Upper lobe of left lung (tissue), 4 donors: ENCODE results near the gene MDM2.

Experiments
- POLR2A ChIP-seq, 4 donors: fragments of 450-650 bp; IDR thresholded peaks; one replicate each; pipeline ENCODE4 v1.5.1; 2016 to 2017; ENCODE audit warnings: antibody characterized with exemption in 4 of 4, mild to moderate bottlenecking in 2 of 4
- POLR2AphosphoS5 ChIP-seq, 2 donors: sonication (generic); formaldehyde crosslinking; IDR thresholded peaks; one replicate each; pipeline ENCODE4 v1.5.1; 2017; ENCODE audit warnings: antibody characterized with exemption in 2 of 2
- TF ChIP-seq, protein P1 (sequence below), 6 experiments: fragments of 450-650 bp in 4 of 6; fragments of 200-600 bp in 2 of 6; sonication (generic) in 2 of 6; IDR thresholded peaks; one replicate each; pipeline ENCODE4 v1.5.1; 2016 to 2019; ENCODE audit warnings: antibody characterized with exemption in 6 of 6

DNA sequence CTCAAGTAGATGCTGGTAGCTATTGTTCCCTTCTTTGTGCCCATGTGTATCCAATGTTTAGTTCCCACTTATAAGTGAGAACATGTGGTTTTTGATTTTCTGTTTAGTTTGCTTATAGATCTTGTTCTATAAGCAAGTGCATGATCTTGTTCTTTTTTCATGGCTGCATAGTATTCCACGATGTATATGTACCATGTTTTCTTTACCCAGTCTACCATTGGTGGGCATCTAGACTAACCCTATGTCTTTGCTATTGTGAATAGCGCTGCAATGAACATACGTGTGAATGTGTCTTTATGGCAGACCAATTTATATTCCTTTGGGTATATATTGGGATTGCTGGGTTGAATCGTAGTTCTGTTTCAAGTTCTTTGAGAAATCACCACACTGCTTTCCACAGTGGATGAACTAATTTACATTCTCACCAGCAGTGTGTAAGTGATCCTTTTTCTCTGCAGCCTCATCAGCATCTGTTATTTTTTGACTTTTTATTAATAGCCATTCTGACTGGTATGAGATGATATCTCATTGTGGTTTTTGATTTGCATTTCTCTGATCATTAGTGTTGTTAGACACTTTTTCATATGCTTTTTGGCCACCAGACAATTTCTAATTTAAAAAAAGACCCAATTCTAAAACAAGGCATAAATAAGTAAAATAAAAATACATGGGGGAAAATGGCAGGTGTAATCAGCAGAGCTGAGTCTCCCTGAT, 74.4 kb downstream of the MDM2 start:
- TF ChIP-seq, protein P1, sequence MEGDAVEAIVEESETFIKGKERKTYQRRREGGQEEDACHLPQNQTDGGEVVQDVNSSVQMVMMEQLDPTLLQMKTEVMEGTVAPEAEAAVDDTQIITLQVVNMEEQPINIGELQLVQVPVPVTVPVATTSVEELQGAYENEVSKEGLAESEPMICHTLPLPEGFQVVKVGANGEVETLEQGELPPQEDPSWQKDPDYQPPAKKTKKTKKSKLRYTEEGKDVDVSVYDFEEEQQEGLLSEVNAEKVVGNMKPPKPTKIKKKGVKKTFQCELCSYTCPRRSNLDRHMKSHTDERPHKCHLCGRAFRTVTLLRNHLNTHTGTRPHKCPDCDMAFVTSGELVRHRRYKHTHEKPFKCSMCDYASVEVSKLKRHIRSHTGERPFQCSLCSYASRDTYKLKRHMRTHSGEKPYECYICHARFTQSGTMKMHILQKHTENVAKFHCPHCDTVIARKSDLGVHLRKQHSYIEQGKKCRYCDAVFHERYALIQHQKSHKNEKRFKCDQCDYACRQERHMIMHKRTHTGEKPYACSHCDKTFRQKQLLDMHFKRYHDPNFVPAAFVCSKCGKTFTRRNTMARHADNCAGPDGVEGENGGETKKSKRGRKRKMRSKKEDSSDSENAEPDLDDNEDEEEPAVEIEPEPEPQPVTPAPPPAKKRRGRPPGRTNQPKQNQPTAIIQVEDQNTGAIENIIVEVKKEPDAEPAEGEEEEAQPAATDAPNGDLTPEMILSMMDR (IDR thresholded peaks at IDR 0.05): no peak
- TF ChIP-seq POLR2AphosphoS5 (IDR thresholded peaks at IDR 0.05) (no peak), POLR2A (IDR thresholded peaks at IDR 0.05) (no peak)
